Esophagus squamous epithelium (tissue), 5 donors: ENCODE data around the gene NVL. TPM values are rescaled to one million over a fixed set of nuclear protein-coding genes. Genes with fewer than 3 reads are reported as not detected.

Experiments used
- DNase-seq: peaks from one replicate; lab custom pipeline; 2025; lab: John Stamatoyannopoulos, UW
- H3K27ac ChIP-seq, 4 donors: fragments of 200-600 bp; sonication (generic); one replicate each; pipeline ENCODE4 v1.5.1; 2016 to 2019; ENCODE audit warnings: mild to moderate bottlenecking in 1 of 4
- H3K27me3 ChIP-seq, 4 donors: fragments of 200-600 bp; sonication (generic); 1 replicate in 3 of 4; 2 replicates in 1 of 4; pipeline versions ENCODE4 v1.5.1 to v1.6.0; 2017 to 2021; ENCODE audit warnings: antibody characterized with exemption in 1 of 4
- H3K36me3 ChIP-seq, 3 donors: fragments of 200-600 bp; sonication (generic); one replicate each; pipeline ENCODE4 v1.5.1; 2016 to 2019
- H3K4me1 ChIP-seq, 3 donors: fragments of 200-600 bp; sonication (generic); one replicate each; pipeline ENCODE4 v1.5.1; 2017 to 2019
- H3K4me3 ChIP-seq, 4 donors: fragments of 200-600 bp; sonication (generic); 1 replicate in 3 of 4; 2 replicates in 1 of 4; pipeline ENCODE4 v1.5.1; 2016 to 2019; ENCODE audit warnings: mild to moderate bottlenecking in 2 of 4, moderate library complexity in 1 of 4
- H3K9me3 ChIP-seq, 3 donors: fragments of 200-600 bp; sonication (generic); one replicate each; pipeline ENCODE4 v1.5.1; 2016 to 2019
- CTCF ChIP-seq, 6 experiments: fragments of 450-650 bp in 4 of 6; fragments of 200-600 bp in 2 of 6; sonication (generic) in 2 of 6; IDR thresholded peaks; one replicate each; pipeline ENCODE4 v1.5.1; 2016 to 2019; ENCODE audit warnings: antibody characterized with exemption in 6 of 6, mild to moderate bottlenecking in 4 of 6, moderate library complexity in 4 of 6
- POLR2A ChIP-seq, 4 donors: fragments of 450-650 bp; IDR thresholded peaks; one replicate each; pipeline ENCODE4 v1.6.1; 2017; ENCODE audit warnings: antibody characterized with exemption in 4 of 4, mild to moderate bottlenecking in 4 of 4, moderate library complexity in 3 of 4
- WGBS, 2 donors: methylation state at CpG; one replicate each; pipeline ENCODE4 v1.1.5; 2018; 5-methylcytosine and 5-hydroxymethylcytosine counted together
- intact Hi-C: fragments of 100-400 bp; cut with DNase I; formaldehyde crosslinking; loops from one replicate; pipeline ENCODE4 v1.15.0; 2022
- total RNA-seq, 4 donors: library from RNA; depleted of rRNA; stranded (reverse); fragments of >200 nt; gene quantifications; one replicate each; pipeline ENCODE4 v1.1.0, GENCODE V29; 2016
- donor health status: DM: yes; HTN: yes; CAD: no.

The NVL gene
- total RNA-seq, 4 donors from 2014 or later: 10.5 to 27.7 (median 22.0) TPM

GRCh38 chr1:224282140-224282539, 47.8 kb downstream of the NVL start:
- Histone ChIP-seq H3K4me1 (no peaks in the 10 kb centered on the region), H3K27ac (no peak overlapping the region), H3K27me3 (no peaks in the 10 kb centered on the region), H3K4me3 (no peak overlapping the region), H3K9me3 (no peaks in the 10 kb centered on the region), H3K36me3 (peaks cover 0 to 93% (median 0%) of the 10 kb centered on the region in 3 donors)
- intact Hi-C loops: no loop called here
- WGBS, 2 donors: 92 to 94% methylated on average over 3 of the region's 3 CpGs
- TF ChIP-seq CTCF (IDR thresholded peaks at IDR 0.05) (no peak), POLR2A (IDR thresholded peaks at IDR 0.05) (no peak)
- DNase-seq: no peak

GRCh38 chr1:224276771-224277487, 53.0 kb downstream of the NVL start:
- intact Hi-C loops: no loop called here
- Histone ChIP-seq H3K9me3 (no peaks in the 10 kb centered on the region), H3K4me3 (no peak overlapping the region), H3K27me3 (no peaks in the 10 kb centered on the region), H3K36me3 (peaks cover 0 to 73% (median 0%) of the 10 kb centered on the region in 3 donors), H3K4me1 (no peaks in the 10 kb centered on the region), H3K27ac (no peak overlapping the region)
- no peak for TF ChIP-seq POLR2A (IDR thresholded peaks at IDR 0.05)
- no peak for TF ChIP-seq CTCF (IDR thresholded peaks at IDR 0.05)
- WGBS, 2 donors: 75% methylated on average over 3 of the region's 3 CpGs
- no peak for DNase-seq

- DNase-seq: no peak
- intact Hi-C loops: no loop called here
- Histone ChIP-seq H3K4me3 (no peak overlapping the region), H3K4me1 (no peaks in the 10 kb centered on the region), H3K9me3 (no peaks in the 10 kb centered on the region), H3K27ac (no peak overlapping the region), H3K36me3 (peaks cover 0 to 70% (median 0%) of the 10 kb centered on the region in 3 donors), H3K27me3 (no peaks in the 10 kb centered on the region)
- no peak for TF ChIP-seq POLR2A (IDR thresholded peaks at IDR 0.05)
- WGBS, 2 donors: 93 to 96% methylated on average over 6 of the region's 6 CpGs
Observed at GRCh38 chr1:224274970-224275626, 54.9 kb downstream of the NVL start.

- no peak for DNase-seq
Observed at GRCh38 chr1:224273641-224274040, 56.3 kb downstream of the NVL start.

GRCh38 chr1:224271106-224271505, 58.9 kb downstream of the NVL start:
- H3K27me3 ChIP-seq: no peaks in the 10 kb centered on the region
- H3K4me1 ChIP-seq: no peaks in the 10 kb centered on the region
- DNase-seq: no peak
- no peak overlapping the region for H3K4me3 ChIP-seq
- WGBS, 2 donors: 81 to 94% methylated on average over 3 of the region's 3 CpGs
- H3K27ac ChIP-seq: no peak overlapping the region
- H3K36me3 ChIP-seq: peaks cover 0 to 86% (median 0%) of the 10 kb centered on the region in 3 donors
- no peaks in the 10 kb centered on the region for H3K9me3 ChIP-seq
- intact Hi-C loops: no loop called here
- TF ChIP-seq POLR2A (IDR thresholded peaks at IDR 0.05) (no peak), CTCF (IDR thresholded peaks at IDR 0.05) (no peak)

More at GRCh38 chr1:224273641-224274040, 56.3 kb downstream of the NVL start:
- no peaks in the 10 kb centered on the region for H3K9me3 ChIP-seq
- H3K27me3 ChIP-seq: no peaks in the 10 kb centered on the region
- no peaks in the 10 kb centered on the region for H3K4me1 ChIP-seq
- no peak overlapping the region for H3K4me3 ChIP-seq
- WGBS, 2 donors: 66 to 91% methylated on average over 2 of the region's 2 CpGs
- peaks cover 0 to 73% (median 0%) of the 10 kb centered on the region in 3 donors for H3K36me3 ChIP-seq
- TF ChIP-seq POLR2A (IDR thresholded peaks at IDR 0.05) (no peak), CTCF (IDR thresholded peaks at IDR 0.05) (no peak)
- no peak overlapping the region for H3K27ac ChIP-seq
- intact Hi-C loops: no loop called here
